ENCODE measurements around the gene ABCC3.

The ABCC3 gene

GRCh38 chr17:50686494-50687199, 52.0 kb downstream of the ABCC3 start:
- POLR2A ChIA-PET: no interaction called here
- DNase-seq (ENCODE audit: extremely low spot score): no peak
- TF ChIP-seq ZNF384 (IDR thresholded peaks at IDR 0.05) (no peak), ARNT (IDR thresholded peaks at IDR 0.05) (no peak), FOXM1 (IDR thresholded peaks at IDR 0.05; ENCODE audit: borderline replicate concordance) (no peak), SUZ12 (IDR thresholded peaks at IDR 0.05) (no peak), FOXK2 (IDR thresholded peaks at IDR 0.05) (no peak), SP1 (IDR thresholded peaks at IDR 0.05) (no peak), BHLHE40 (IDR thresholded peaks at IDR 0.05; ENCODE audit: borderline replicate concordance) (no peak), ELF4 (IDR thresholded peaks at IDR 0.05) (no peak), L3MBTL2 (conservative IDR thresholded peaks at IDR 0.05) (no peak), NFRKB (IDR thresholded peaks at IDR 0.05) (no peak), LEF1 (IDR thresholded peaks at IDR 0.05; ENCODE audit: borderline replicate concordance) (no peak), PKNOX1 (IDR thresholded peaks at IDR 0.05) (no peak), FOXA1 (IDR thresholded peaks at IDR 0.05) (no peak), HDGF (IDR thresholded peaks at IDR 0.05; ENCODE audit: borderline replicate concordance) (no peak), CTBP1 (IDR thresholded peaks at IDR 0.05; ENCODE audit: borderline replicate concordance) (no peak)
- CTCF ChIA-PET: interaction anchor here (1.1 kb wide), 1 partner anchor 136 kb away, joined by 3 read pairs; no protein-coding TSS in a partner anchor

- ChIA-PET CTCF (no interaction called here), POLR2A (no interaction called here)
Observed at GRCh38 chr17:50687200-50688066, 52.8 kb downstream of the ABCC3 start.

GRCh38 chr17:50688245-50688644, 53.6 kb downstream of the ABCC3 start:
- POLR2A ChIA-PET: no interaction called here
- no peak for DNase-seq (ENCODE audit: extremely low spot score)
- CTCF ChIA-PET: no interaction called here
- TF ChIP-seq TARDBP (IDR thresholded peaks at IDR 0.05) (no peak), FOXM1 (IDR thresholded peaks at IDR 0.05; ENCODE audit: borderline replicate concordance) (no peak), SP1 (IDR thresholded peaks at IDR 0.05) (no peak), CTBP1 (IDR thresholded peaks at IDR 0.05; ENCODE audit: borderline replicate concordance) (no peak), FOXA1 (IDR thresholded peaks at IDR 0.05) (no peak), LEF1 (IDR thresholded peaks at IDR 0.05; ENCODE audit: borderline replicate concordance) (no peak), FOXK2 (IDR thresholded peaks at IDR 0.05) (no peak), L3MBTL2 (conservative IDR thresholded peaks at IDR 0.05) (no peak), ARNT (IDR thresholded peaks at IDR 0.05) (no peak), PKNOX1 (IDR thresholded peaks at IDR 0.05) (no peak), NFRKB (IDR thresholded peaks at IDR 0.05) (no peak)

More at GRCh38 chr17:50687200-50688066, 52.8 kb downstream of the ABCC3 start:
- TF ChIP-seq BHLHE40 (IDR thresholded peaks at IDR 0.05; ENCODE audit: borderline replicate concordance) (no peak), SUZ12 (IDR thresholded peaks at IDR 0.05) (no peak), ARNT (IDR thresholded peaks at IDR 0.05) (no peak), PKNOX1 (IDR thresholded peaks at IDR 0.05) (no peak), FOXM1 (IDR thresholded peaks at IDR 0.05; ENCODE audit: borderline replicate concordance) (no peak), HDGF (IDR thresholded peaks at IDR 0.05; ENCODE audit: borderline replicate concordance) (no peak), LEF1 (IDR thresholded peaks at IDR 0.05; ENCODE audit: borderline replicate concordance) (no peak), L3MBTL2 (conservative IDR thresholded peaks at IDR 0.05) (no peak), FOXA1 (IDR thresholded peaks at IDR 0.05) (no peak)
- no peak for DNase-seq (ENCODE audit: extremely low spot score)

DNA sequence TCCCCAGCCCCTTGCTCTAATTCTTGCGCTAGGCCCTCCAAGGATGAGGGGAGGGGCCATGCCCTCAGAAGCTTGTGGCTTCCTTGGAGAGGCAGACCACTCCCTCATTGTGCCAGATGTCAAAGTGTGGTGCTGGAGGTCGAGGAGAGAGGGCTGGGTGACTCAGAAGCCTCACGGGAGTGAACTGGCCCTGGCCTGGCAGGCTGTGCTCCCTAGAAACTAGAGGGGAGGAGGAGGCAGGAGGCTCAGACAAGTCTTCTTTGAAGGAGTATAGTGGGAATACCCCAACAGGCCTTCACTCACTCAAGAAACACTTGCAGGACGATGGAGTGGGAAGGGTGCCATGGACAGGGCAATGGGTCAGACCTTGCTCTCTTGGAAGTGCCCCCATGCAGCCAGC, 54.6 kb downstream of the ABCC3 start:
- ChIA-PET CTCF (no interaction called here), POLR2A (no interaction called here)
- no peak for DNase-seq (ENCODE audit: extremely low spot score)
- TF ChIP-seq SUZ12 (IDR thresholded peaks at IDR 0.05) (no peak), ELF4 (IDR thresholded peaks at IDR 0.05) (no peak), NFRKB (IDR thresholded peaks at IDR 0.05) (no peak), TARDBP (IDR thresholded peaks at IDR 0.05) (no peak), HDGF (IDR thresholded peaks at IDR 0.05; ENCODE audit: borderline replicate concordance) (no peak), FOXK2 (IDR thresholded peaks at IDR 0.05) (no peak), CTBP1 (IDR thresholded peaks at IDR 0.05; ENCODE audit: borderline replicate concordance) (no peak), FOXM1 (IDR thresholded peaks at IDR 0.05; ENCODE audit: borderline replicate concordance) (no peak), ZNF384 (IDR thresholded peaks at IDR 0.05) (no peak), BHLHE40 (IDR thresholded peaks at IDR 0.05; ENCODE audit: borderline replicate concordance) (no peak), FOXA1 (IDR thresholded peaks at IDR 0.05) (no peak), SP1 (IDR thresholded peaks at IDR 0.05) (no peak)

DNA sequence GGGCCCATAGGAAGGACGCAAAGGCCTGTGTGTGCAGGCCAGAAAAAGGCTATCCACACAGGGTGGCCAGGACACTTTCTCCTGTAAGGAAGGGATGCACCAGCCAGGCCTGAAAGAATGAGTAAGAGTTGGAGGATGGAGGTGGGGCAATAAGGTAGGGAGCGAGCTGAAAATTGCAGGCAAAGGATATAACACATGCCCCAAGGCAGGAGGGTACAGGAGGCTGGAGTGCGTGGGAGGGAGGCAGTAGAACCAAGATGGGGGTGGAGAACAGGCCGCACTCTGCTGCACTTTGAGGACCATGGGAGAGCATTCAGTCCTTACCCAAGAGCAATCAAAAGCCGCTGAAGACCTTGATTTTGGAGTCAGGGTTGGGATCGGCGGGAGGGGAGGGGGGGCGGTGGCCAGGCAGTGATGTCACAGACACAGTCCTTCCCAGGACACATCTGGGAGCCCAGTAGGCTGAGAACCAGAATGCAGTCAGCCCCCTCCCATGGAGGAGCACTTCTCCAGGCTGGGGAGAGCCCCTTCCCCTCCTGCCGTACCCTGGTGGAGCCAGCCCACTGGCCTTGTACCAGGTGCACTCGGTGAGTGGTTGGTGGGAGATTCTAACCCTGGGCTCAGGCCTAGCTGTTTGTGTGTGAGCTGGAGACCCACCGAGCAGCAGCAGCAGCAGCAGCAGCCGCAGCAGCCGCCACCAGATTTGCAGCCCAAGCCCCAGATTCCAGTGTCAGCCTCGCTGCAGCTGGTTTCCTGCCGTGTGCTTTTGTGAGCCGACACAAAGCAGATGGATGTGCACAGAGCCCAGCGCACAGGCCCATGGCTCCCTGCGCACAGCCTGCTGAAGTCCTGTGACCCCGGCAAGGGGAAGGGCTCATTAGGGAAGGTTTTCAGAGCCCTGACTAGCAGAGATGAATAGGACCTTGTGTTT, 55.5 kb downstream of the ABCC3 start:
- DNase-seq (ENCODE audit: extremely low spot score): no peak
- TF ChIP-seq L3MBTL2 (conservative IDR thresholded peaks at IDR 0.05) (no peak), SP1 (IDR thresholded peaks at IDR 0.05) (no peak), ELF4 (IDR thresholded peaks at IDR 0.05) (no peak), LEF1 (IDR thresholded peaks at IDR 0.05; ENCODE audit: borderline replicate concordance) (no peak), FOXM1 (IDR thresholded peaks at IDR 0.05; ENCODE audit: borderline replicate concordance) (no peak), BHLHE40 (IDR thresholded peaks at IDR 0.05; ENCODE audit: borderline replicate concordance) (no peak), ZNF384 (IDR thresholded peaks at IDR 0.05) (no peak), HDGF (IDR thresholded peaks at IDR 0.05; ENCODE audit: borderline replicate concordance) (no peak), NFRKB (IDR thresholded peaks at IDR 0.05) (no peak), FOXA1 (IDR thresholded peaks at IDR 0.05) (no peak), ARNT (IDR thresholded peaks at IDR 0.05) (no peak)
- ChIA-PET POLR2A (interaction anchor here (0.9 to 2.3 kb wide), 2 partner anchors 16 to 57 kb away, joined by 3 to 8 read pairs; no protein-coding TSS in a partner anchor), CTCF (no interaction called here)

Measured in HEK293T (cell line).